Stimulated activated CD4-positive, alpha-beta T cell treated with anti-CD3 and anti-CD28 coated beads, Interleukin-4, amount 100 ng/mL, for 4 hours (primary cell): Measurements from ENCODE around the gene PIGV.

Experiments
- DNase-seq, 2 experiments: peaks; one replicate each; pipeline ENCODE4 v3.0.0-alpha.2; 2020

PIGV gene

DNA sequence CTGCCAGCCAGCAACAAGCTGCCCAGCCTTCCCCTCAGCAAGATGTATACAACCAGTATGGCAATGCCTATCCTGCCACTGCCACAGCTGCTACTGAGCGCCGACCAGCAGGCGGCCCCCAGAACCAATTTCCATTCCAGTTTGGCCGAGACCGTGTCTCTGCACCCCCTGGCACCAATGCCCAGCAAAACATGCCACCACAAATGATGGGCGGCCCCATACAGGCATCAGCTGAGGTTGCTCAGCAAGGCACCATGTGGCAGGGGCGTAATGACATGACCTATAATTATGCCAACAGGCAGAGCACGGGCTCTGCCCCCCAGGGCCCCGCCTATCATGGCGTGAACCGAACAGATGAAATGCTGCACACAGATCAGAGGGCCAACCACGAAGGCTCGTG is 13.3 kb upstream of the PIGV start:
- DNase-seq, result no peak

DNA sequence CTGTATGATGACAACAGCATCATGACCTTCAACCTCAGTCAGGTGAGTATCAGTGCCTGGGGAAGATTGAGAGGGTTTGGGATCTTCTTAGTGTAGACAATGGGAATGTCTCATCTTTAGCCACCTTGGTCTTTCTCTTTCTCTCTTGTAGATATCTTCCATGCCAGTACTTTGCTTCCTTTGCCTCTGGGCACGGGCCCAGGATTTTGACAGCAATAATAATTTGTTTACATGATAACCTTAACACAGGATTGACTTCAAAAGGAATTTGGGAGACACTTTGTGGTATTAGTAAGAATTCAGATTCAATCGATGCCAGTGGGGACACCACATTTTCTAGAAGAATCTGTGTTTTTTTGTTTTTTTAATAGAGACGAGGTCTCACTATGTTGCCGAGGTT is 12.1 kb upstream of the PIGV start:
- DNase-seq, result no peak

DNA sequence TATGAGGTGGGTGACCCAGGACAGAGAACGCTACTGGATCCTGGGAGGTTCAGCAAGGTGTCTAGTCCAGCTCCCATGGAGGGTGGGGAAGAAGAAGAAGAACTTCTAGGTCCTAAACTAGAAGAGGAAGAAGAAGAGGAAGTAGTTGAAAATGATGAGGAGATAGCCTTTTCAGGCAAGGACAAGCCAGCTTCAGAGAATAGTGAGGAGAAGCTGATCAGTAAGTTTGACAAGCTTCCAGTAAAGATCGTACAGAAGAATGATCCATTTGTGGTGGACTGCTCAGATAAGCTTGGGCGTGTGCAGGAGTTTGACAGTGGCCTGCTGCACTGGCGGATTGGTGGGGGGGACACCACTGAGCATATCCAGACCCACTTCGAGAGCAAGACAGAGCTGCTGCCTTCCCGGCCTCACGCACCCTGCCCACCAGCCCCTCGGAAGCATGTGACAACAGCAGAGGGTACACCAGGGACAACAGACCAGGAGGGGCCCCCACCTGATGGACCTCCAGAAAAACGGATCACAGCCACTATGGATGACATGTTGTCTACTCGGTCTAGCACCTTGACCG is 8.6 kb upstream of the PIGV start:
- DNase-seq, result no peak

DNA sequence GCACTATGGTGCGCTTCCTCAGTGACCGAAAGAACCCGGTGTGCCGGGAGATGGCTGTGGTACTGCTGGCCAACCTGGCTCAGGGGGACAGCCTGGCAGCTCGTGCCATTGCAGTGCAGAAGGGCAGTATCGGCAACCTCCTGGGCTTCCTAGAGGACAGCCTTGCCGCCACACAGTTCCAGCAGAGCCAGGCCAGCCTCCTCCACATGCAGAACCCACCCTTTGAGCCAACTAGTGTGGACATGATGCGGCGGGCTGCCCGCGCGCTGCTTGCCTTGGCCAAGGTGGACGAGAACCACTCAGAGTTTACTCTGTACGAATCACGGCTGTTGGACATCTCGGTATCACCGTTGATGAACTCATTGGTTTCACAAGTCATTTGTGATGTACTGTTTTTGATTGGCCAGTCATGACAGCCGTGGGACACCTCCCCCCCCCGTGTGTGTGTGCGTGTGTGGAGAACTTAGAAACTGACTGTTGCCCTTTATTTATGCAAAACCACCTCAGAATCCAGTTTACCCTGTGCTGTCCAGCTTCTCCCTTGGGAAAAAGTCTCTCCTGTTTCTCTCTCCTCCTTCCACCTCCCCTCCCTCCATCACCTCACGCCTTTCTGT is 7.3 kb upstream of the PIGV start:
- no peak for DNase-seq

DNA sequence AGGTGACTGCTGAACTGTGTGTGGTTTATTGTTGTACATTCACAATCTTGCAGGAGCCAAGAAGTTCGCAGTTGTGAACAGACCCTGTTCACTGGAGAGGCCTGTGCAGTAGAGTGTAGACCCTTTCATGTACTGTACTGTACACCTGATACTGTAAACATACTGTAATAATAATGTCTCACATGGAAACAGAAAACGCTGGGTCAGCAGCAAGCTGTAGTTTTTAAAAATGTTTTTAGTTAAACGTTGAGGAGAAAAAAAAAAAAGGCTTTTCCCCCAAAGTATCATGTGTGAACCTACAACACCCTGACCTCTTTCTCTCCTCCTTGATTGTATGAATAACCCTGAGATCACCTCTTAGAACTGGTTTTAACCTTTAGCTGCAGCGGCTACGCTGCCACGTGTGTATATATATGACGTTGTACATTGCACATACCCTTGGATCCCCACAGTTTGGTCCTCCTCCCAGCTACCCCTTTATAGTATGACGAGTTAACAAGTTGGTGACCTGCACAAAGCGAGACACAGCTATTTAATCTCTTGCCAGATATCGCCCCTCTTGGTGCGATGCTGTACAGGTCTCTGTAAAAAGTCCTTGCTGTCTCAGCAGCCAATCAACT is 6.4 kb upstream of the PIGV start:
- no peak for DNase-seq

DNA sequence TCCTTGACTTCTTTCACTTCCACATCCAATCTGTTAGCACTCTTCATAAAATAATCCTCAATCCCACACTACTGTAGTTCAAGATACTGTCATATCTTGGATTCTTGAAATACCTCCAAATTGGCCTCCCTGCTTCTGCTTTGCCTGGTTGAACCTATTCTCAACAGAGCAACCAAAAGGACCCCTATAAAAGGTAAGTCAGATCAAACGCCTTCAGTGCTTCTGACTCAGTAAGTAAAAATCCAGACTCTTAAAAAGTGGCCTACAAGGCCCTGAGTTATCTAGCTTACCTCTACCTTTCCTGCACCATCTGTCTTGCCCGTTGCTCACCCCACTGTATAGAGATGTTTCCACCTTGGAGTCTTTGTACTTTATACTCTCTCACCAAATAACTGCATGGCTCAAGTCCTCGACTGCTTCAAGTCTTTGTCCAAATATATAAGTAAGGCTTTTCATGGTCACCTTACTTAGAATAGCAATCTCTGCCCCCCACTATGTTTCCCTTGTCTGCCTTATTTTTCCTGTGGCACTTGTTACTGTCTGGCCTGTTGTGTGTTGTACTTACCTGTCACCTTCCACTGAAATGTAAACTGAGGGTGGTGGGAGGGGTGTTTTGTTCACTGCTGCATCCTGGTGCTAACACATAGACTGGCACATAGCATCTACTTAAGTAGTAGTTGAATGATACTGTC is 5.1 kb upstream of the PIGV start:
- no peak for DNase-seq

DNA sequence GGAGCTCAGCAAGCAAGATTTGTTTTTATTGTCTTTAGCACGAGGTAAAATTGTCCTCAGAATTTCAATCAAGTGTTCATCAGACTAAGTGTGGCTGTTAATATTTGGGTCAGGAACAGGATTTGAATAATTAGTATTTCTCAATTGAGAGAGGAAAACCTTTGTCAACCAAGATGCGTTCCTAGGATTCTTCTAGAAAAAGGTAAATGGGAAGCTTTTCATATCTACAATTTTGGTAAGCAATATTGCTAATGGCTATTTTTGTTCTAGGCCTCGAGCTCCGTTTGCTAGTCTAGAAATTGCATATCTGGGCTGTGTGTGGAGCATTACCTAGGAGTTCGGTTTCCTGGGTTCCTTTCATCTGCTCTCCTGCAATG is 4.1 kb upstream of the PIGV start:
- no peak for DNase-seq

DNA sequence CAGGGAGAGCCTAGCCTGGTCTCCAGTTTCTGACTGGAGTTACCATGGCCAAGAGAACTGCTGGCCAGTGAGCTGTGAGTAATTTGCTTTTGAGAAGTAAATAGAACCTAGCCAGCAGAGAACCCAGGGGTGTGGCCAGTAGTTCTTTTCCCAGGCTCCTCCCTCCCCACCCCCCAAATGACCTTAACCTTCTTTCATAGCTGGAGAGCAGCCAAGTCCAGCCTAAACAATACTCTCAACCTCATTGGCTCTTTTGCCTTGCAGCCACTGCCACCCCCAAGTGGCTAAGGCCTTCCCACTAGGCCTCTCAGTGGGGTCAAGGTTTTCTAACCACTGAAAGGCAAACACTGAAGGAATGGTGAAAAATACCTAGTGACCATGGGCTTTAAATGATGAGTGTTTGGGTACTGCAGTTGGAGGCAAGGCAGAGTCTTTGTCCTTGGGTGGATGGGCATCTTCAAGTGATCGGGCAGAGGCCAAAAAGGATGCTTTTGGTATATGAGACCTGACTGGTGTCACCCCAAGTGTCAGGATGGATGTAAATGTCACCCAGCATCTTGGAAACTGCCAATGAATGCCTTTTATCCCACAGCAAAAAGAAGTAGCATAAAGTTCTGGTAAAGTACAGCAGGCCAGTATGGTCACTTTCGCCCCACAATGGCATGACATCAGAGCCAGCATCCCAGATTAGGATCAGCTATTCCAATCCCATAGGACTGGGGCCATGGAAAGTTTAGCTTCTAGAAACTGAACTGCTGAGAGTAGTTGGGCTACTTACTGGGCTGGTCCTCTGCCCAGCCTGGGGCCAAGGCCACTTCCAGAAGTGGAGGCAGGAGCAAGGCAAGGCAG is 3.5 kb upstream of the PIGV start:
- DNase-seq, result no peak

DNA sequence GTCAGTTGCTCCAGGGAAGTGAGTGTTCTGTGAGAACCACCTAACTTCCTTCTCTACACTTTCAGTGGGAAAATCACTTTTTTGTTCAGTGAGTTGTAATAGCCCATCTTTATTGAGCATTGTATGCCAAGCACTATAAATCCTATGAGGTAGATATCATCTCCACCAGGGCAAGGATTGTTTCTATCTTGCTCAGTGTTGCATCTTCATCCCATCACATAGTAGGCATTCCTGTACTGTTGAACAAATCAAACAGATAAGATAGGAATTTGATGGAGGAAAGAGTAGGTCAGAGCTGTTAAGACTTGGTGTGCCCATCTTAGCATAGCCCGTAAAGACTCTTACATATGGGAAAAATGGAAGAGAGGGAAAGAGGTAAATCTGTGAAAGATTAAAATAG is 2.9 kb upstream of the PIGV start:
- DNase-seq, result no peak

DNA sequence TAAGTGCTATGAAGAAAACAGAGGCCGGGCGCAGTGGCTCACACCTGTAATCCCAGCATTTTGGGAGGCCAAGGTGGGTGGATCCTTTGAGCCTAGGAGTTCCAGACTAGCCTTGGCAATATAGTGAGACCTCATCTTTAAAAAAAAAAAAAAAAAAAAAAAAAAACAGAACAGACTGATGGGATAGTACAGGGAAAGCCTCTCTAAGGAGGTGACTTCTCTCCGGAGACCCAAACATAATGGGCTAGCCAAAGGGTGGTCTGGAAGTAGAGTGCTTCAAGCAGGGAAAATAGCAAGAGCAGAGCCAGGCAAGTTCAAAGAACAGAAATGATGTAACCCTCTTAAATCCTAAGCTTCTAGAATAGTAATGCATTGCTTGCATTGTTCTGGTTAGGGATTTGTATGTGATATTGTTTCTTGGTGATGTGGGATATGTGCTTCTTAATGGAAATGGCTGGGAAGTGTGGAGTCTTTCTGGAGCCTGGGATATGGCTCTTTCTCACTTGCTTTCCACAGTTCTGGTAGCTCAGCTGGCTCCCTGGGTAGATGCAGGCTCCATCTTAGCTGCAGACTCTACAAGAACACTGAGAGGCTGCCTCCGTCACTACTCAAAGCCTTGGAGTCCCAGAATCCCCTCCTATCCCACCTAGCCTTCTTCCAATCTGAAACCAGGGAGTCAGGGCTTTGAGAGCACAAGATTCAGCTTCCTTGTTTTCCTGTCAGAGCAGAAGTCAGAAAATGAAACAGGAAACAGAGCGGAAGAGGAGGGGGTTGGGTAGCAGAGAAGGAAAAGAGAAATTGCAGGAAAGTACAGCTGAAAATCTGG is 1.9 kb upstream of the PIGV start:
- DNase-seq, result no peak

DNA sequence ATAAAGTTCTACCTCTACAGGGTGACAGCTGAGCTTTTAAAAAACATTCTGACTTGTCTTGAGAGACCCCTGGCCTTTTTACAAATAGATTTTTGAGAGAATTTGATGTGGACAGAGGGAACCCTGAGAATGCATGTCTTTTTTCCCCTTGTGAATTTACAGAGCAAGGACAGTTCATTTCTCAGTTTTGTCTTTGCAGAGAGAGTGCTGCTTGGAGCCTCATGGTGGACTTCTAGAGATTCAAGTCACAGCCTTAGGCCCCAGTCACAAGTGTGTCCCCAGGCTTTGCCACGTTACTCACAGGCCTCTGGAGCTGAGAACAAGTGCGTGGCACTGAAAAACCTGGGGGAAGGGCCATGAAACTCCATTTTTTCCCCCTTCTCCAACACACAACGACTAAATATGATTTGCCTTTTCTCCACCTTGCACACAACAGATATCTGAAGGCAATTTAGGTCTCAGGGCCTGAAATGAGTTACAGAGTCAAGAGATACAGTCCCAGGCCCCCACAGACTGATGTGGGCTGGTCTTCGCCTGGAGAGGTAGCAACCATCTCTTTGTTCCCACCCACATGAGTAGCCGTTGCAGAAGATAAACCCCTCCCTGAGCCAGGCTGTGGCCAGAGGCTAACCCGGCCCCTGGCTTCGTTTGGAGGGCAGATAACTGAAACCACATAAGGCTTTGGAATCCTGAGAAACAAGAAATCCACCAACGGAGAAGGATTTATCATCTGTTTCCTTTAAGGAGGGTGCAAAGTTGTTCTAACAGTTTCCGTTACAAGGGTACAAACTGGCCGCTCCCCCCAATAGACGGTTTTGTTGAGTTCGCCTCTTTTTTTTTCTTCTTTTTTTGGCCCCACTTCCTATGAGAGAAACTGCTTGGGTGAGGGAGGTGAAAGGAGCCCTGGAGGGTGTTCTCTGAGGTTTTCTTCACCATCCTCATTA is 1.0 kb upstream of the PIGV start:
- peak in 1 of 2 experiments; percentile 13 for DNase-seq

DNA sequence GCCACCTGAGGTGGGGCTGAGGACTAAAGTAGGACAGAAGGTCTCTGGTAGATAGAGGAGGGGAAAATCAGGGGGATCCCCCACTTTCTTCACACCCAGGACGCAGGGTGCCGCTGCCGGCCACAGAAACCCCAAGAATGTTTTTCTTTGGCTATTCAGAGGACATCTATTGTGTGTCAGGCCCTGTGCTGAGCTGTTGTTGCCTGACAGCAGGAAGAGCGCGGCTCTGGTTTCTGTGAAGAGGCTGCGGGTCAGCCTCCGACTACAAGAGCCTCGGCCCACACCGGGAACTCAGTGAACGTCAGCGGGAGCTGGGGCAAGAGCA is 407 bp upstream of the PIGV start:
- peak in 1 of 2 experiments; percentile 60 for DNase-seq

DNA sequence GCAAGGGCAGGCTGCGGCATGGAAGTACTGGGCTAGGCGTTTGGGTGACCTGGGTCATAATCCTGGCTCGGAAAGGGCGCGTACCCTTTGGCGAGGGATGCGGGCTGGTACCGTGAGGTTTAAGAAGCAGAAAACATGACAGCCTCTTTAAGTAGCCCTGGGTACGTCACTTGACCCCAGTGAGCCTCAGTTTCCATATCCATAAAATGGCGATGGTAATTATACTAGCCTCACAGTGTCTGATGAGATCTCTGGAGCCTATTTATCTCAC is 700 bp downstream of the PIGV start:
- no peak for DNase-seq

DNA sequence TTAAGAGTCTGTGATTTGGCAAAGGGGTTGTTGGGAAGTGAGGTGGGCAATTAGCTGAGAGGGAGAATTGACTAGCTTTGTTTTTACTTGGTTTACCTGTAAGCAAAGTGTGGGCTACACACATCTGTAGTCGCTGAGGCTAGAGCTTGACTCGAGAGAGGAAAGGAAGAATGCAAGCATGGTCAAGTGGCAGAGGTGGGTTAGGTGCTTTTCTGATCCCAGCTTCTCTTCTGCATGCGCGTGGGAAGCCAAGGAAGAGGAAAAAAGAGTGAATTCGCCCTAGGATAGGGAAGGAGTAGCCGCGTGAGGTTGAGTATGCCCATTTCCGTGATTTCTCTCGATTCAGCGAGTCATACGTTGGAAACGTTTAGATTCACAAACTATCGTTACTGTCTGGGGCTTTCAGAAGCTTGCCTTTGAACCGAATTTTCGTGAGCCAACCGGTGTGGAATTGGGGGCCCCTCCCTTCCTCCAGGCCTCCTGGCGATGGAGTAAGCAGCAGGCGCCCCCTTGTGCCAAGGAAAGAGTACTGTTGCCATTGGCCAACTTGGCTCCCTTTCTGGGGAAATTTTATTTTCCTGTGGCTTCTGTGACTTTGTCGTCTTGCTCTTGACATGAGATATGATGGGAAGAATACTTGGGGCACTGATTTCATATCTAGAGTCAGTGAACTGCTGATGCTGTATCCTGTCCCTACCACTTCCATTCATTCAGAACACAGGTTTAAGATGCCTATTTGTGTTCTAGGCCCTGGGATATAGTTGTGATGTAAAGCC is 1.3 kb downstream of the PIGV start:
- DNase-seq, result peak; percentile 78 to 89

DNA sequence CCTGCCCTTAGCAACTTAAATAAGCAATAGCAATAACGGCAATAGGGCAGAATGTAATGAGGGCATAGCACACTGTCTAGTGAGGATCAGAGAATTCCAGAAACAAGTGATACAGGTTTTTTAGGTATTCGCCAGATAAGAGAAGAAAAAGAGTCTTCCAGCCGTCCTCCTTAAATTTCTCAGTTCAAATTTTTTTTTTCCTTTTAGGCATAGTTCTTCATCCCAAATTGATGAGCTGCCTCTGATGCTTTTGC is 1.8 kb downstream of the PIGV start:
- no peak for DNase-seq

DNA sequence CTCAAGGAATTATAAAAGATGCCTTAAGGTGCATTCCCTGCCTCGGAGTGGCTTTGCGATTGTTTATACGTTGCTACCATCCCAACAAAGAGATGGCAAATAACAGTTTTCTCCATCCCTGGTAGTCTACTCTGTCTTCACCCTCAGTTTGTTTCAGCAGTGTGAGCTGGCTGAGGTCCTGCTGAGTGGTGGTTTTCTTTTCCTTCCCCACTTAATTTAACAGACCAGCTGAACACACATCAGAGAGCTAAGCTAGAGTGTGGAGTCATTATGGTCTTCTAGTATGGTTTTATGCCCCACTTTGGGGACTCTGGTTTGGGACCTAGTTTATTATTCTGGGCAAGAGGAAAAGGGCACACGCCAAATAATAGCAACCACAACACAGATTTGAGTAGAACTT is 2.2 kb downstream of the PIGV start:
- no peak for DNase-seq

DNA sequence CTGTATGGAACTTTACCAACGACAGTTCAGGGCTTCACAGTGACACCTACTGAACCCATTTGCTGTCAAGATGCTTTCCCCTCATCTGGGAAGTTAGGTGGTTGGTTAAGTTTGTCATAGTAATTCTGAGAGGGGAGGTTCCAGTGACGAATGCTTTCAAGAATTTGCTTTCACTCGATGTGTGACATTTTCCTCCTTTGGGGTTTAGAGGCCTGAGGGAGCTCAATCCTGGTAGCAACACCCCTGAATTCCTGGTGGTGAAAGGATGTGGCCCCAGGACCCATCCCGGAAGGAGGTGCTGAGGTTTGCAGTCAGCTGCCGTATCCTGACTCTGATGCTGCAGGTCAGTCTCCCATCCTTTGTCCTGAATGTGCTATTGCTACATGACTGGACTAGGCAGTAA is 2.8 kb downstream of the PIGV start:
- DNase-seq, result no peak

DNA sequence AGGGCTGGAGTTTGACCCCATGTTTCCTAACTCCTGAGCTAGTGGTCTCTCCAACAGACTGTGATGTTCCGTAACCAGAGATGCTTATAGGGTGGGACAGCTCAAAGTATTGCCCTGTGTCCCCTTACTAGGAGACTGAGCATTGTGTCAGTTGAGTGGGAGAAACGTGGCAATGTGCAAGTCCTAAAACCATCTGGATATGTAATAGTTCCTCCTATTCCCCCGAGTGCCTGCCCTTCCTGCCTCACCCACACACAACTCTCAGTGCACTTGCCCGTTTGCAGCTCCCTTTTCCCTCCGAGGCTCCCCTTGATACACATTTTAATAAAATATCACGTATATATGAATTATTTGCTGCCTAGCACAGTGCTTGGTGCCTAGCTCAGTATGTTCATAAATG is 3.4 kb downstream of the PIGV start:
- DNase-seq, result no peak

DNA sequence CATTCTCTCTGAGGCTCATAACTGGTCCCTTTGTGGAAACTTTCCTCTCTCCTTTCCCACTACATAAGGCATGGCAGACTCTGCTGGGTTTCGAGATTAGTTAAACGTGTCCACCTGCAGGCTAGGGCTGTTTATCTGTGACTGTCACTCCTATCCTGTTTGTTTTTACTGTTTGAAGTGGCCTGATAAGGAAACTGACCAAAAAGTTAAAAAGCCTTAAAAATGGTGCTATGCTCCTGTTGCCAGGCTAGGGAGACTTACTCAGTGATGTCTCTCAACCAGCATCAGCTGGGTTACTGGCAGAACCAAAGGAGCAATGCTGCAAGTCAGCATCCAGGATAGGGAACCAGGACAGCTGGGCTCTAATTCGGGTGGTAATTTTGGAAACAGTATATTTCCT is 3.9 kb downstream of the PIGV start:
- DNase-seq, result no peak

DNA sequence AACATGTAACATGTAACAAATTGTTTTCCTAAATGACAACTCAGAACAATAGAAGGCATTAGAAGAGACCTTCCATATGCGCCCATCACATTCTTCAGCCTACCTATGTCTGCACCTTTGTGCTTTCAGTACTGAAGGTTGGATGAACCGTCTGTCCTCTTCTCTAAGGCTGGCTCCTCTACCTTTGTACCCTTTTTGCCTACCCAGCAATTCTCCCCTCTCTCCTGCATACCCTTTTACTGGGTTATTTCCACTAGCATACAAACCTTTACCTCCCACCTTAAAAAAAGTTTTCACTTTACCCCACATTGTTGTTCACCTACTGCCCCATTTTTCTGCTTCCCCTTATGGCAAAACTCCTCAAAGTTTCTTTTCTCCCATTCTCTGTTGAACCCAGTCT is 5.2 kb downstream of the PIGV start:
- DNase-seq, result no peak

DNA sequence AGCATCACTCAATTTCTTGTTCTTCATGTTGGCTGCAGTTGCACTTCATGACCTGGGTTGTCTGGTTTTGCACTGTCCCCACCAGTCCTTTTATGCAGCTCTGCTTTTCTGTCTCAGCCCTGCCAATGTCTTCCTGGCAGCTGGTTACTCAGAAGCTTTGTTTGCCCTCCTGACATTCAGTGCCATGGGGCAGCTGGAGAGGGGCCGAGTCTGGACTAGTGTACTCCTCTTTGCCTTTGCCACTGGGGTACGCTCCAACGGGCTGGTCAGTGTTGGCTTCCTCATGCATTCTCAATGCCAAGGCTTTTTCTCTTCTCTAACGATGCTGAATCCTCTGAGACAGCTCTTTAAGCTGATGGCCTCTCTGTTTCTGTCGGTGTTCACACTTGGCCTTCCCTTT is 6.6 kb downstream of the PIGV start:
- DNase-seq, result no peak
